AG04449 (cell line): ENCODE data around the gene GABBR2.

Source experiments
- CTCF ChIA-PET: fragments of 350-600 bp; formaldehyde crosslinking; extraction: SDS; loops from one replicate; lab custom pipeline; 2021; ENCODE audit warnings: antibody characterized with exemption; lab: Yijun Ruan, JAX
- POLR2A ChIA-PET: fragments of 400-600, 350-600 bp; formaldehyde crosslinking; extraction: SDS; loops from one replicate; lab custom pipeline; 2020; ENCODE audit warnings: antibody characterized with exemption, inconsistent platforms; lab: Yijun Ruan, JAX
- DNase-seq: peaks from one replicate; pipeline ENCODE4 v3.0.0-alpha.2; 2010; ENCODE audit warnings: low read depth, low spot score
- H3K4me3 ChIP-seq: 2 replicates; pipeline ENCODE4 v1.5.1; 2011; ENCODE audit warnings: low read depth, mild to moderate bottlenecking, control low read depth, low read length
- CTCF ChIP-seq: IDR thresholded peaks from one replicate; pipeline ENCODE4 v1.5.1; 2011; ENCODE audit warnings: mild to moderate bottlenecking, moderate library complexity, low read length, control low read depth, inconsistent platforms; ENCODE audit not compliant: insufficient read depth; ENCODE audit errors: missing control alignments

The GABBR2 gene

DNA sequence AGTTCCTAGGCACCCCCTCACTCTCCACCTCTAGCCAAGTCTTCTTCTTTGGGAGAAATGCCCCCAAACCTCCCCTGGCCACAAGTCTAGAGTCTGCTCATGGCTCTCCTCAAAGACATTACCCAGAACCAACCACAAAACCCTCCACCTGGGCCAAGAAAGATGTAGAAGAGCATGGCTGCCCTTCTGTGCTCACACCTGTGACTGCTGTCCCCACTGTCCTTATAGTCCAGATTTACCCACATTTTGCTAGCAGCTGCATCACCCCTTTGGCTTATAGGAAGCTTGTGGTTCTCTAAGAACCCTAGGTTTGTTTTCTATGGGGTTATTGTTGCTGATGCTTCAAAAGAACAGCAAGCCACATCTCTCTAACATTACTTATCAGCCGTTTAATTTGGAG, 6.1 kb upstream of the GABBR2 start:
- CTCF ChIA-PET = interaction anchor here (1.2 to 1.5 kb wide), 2 partner anchors 8 to 12 kb away, joined by 3 read pairs; no protein-coding TSS in a partner anchor
- no peak for TF ChIP-seq CTCF
- no peak for DNase-seq
- POLR2A ChIA-PET = no interaction called here
- no peak overlapping the region for H3K4me3 ChIP-seq

DNA sequence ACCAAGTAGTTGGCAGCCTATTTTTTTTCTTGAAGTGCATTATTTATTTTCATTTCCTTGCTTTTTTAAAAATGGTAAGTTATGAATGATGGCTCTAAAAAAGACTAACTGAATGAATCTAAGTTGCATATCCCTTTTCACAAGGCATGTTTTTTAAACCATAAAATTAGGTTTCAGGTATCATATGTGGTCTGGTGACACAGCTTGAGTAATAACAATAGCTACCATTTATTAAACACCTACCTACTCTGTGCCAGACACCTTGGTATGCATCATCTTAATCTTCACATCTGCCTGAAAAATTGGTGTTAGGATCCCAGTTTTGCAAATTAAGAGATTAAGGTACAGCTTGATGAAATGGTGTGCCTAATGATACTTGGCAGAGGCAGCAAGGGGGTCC, 4.3 kb upstream of the GABBR2 start:
- H3K4me3 ChIP-seq = no peak overlapping the region
- POLR2A ChIA-PET = no interaction called here
- CTCF ChIA-PET = interaction anchor here (1.0 kb wide), 1 partner anchor 79 kb away, joined by 3 read pairs; no protein-coding TSS in a partner anchor
- DNase-seq = no peak
- TF ChIP-seq CTCF = no peak

GRCh38 chr9:98709968-98710965, 1.5 kb upstream of the GABBR2 start:
- POLR2A ChIA-PET = no interaction called here
- DNase-seq = no peak
- no peak for TF ChIP-seq CTCF

DNA sequence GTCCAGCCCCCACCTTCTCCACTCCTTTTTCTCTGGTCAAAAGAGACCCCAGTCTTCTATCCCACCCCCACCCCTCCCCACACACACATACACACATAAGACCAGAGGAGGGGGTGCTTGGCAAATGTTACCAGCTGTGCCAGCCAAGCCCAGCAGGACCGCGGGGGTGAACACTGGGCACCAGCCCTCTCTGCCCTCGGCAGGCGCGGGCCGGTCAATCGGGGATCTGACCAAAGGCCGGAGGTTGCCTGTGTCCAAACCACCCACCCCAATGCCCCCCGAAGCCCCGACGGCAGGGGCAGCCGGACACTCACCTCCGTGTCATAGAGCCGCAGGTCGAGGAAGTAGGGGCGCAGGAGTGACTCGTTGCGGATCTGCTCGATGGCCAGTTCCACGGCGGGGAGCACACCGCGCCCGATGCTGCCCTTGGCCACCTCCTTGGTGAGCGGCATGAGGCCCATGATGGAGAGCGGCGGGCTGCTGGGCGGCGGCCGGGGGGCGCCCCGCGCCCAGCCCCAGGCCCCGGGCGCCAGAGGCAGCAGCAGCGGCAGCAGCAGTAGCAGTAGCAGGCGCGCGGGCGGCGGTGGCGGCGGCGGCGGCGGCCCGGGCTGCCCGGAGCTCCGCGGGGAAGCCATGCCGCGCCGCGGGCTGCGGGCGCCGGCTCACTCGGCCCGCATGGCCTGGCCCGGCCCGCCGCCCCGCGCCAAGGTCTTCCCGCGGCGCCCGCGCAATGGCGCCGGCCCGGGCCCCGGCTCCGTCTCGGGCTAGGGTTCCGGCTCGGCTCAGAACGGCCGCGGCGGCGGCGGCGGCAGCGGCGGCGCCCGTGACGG, 417 bp downstream of the GABBR2 start:
- ChIA-PET CTCF (interaction anchor here (1.4 to 2.1 kb wide), 2 partner anchors 68 to 156 kb away, joined by 3 to 6 read pairs; no protein-coding TSS in a partner anchor), POLR2A (no interaction called here)
- TF ChIP-seq CTCF = no peak
- peak overlapping the region; percentile 30 for H3K4me3 ChIP-seq
- no peak for DNase-seq

More at GRCh38 chr9:98709968-98710965, 1.5 kb upstream of the GABBR2 start:
- no peak overlapping the region for H3K4me3 ChIP-seq
- CTCF ChIA-PET = interaction anchor here (1.1 to 1.5 kb wide), 2 partner anchors 64 to 66 kb away, joined by 3 read pairs; no protein-coding TSS in a partner anchor

DNA sequence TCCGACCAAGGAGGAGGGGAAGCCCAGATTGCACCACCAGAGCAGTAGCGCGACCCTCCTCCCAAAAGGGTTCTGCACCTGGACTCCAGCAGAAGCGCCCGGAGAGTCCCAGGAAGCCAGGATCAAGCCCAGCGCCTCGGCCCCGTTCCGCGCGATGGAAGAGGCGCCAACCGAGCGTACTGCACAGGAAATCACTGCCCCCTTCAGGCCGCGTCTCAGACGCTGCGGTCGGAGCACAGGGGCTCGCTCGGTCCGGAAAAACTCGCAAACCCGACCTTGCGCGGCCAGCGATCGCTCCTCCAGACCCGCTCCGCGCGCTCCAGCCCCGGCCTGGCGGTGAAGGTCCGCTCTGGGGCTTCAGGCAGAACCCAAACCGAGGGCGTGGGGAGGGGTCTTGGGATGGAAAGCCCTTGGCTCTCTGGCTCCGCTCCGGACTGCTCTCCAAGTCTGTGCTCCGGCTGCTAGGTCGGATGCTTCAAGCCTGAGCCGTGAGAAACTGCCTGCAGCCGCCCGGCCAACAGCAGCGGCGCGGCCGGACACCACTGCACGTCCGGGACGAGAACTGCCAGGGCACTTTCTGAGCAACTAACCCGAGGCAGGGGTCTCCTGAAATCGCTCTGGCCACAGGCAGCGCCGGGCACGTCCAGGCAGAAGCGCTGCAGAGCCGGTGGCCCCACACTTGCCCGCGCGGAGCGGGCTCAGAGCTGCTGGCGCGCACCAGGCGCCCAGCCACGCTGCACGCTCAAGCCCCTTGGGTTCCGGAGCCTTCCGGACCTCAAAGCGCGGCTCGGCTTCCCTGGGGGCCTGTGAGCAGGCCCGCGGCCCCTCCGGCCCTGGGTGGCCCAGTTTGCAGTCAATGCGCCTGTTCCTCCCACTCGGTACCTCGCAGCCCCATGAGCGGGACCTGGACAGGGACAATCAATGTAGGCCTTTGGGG, 1.3 kb downstream of the GABBR2 start:
- H3K4me3 ChIP-seq = peak overlapping the region; percentile 47
- DNase-seq = no peak
- POLR2A ChIA-PET = no interaction called here
- CTCF ChIA-PET = interaction anchor here (0.7 to 2.1 kb wide), 9 partner anchors 13 to 398 kb away, joined by 3 to 18 read pairs (median 4); no protein-coding TSS in a partner anchor
- peak; percentile 86 for TF ChIP-seq CTCF
